ENCODE data around the gene BCOR. TPM values are rescaled to one million over a fixed set of nuclear protein-coding genes. Genes with fewer than 3 reads are reported as not detected.

BCOR gene
- total and polyA plus RNA-seq, 9 of the 15 experiments (the other 6 are each of a cell fraction or from before 2014, with no cell fraction given) = 27.5 to 113 (median 37.6) TPM

DNA sequence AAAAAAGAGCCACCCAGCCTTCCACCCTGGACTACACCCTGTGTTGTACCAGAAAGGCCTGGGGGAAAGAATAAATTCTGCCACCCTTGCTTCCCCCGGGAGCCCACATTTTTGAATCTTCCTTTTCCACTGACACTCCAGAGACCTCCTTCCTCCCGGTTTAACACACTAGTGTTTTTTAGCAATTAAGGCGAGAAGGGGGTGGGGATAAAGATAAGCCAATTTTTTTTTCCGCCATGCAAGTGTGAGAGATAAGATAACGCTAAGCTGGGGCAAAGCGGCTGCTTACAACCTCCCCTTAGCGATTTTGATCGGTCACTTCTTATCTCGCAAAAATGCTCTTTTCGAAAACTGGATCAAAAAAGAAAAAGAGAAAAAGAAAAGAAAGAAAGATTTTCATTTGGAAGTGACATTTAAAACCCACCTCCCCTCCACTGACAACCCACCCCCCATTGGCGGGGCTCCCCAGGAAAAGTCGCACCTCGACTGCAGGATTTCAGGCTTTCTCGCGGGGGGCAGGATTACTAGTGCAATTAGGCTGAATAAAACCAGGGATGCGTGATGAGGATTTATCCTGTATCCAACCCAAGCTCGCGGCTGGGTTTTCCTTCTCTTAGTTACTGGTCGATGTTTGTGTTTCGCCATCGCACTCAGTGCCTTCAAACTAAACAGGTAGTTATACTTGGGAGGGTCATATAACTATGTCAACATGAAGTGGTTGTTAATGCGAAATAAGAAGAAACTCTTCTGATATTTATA lies 6.0 kb upstream of the BCOR start (continued):
- TF ChIP-seq CCNT2 (IDR thresholded peaks at IDR 0.05; ENCODE audit: borderline replicate concordance, extremely low read depth, insufficient read length, low read depth, low read length) (peak; percentile 86), TCFL5 (CRISPR knock-in tag; conservative IDR thresholded peaks at IDR 0.05) (no peak), HDAC2 (IDR thresholded peaks at IDR 0.05) (peak; percentile 73; the same call in 1 of the 2 replicates), FOXJ2 (tag; IDR thresholded peaks at IDR 0.05) (0 out of 2 replicates have a peak, but pooled peaks have one; percentile 9), TAL1 (IDR thresholded peaks at IDR 0.05) (peak; percentile 87), FOSL1 (tag; conservative IDR thresholded peaks at IDR 0.05) (peak; percentile 43; the same call in 1 of the 2 replicates), SRSF9 (IDR thresholded peaks at IDR 0.05; ENCODE audit: borderline replicate concordance, low read depth, low read length) (no peak), NFIC (IDR thresholded peaks at IDR 0.05) (peak; percentile 60; the same call in 1 of the 2 replicates), KLF1 (tag; IDR thresholded peaks at IDR 0.05) (no peak), ARID1B (IDR thresholded peaks at IDR 0.05) (peak; percentile 95), KDM1A (IDR thresholded peaks at IDR 0.05) (peak; percentile 35 to 51; a peak in 2 of 4 replicates), L3MBTL2 (IDR thresholded peaks at IDR 0.05) (no peak), ZBED1 (IDR thresholded peaks at IDR 0.05) (0 out of 2 replicates have a peak, but pooled peaks have one; percentile 38), TAF1 (IDR thresholded peaks at IDR 0.05; ENCODE audit: control insufficient read depth, extremely low read depth, insufficient read depth, low read length, severe bottlenecking) (peak; percentile 13), CBX5 (IDR thresholded peaks at IDR 0.05; ENCODE audit: borderline replicate concordance, low read depth) (no peak), HSF4 (CRISPR knock-in tag; IDR thresholded peaks at IDR 0.05; ENCODE audit: borderline replicate concordance) (no peak), JUND (IDR thresholded peaks at IDR 0.05; ENCODE audit: borderline replicate concordance, low read depth, low read length) (peak; percentile 57; the same call in 1 of the 2 replicates), JUND (tag; IDR thresholded peaks at IDR 0.05; ENCODE audit: borderline replicate concordance, low read depth, low read length) (peak; percentile 24; the same call in 1 of the 3 replicates), SMAD4 (CRISPR knock-in tag; conservative IDR thresholded peaks at IDR 0.05) (peak; percentile 62; the same call in 1 of the 2 replicates), CSDE1 (IDR thresholded peaks at IDR 0.05) (no peak), ZNF586 (CRISPR knock-in tag; conservative IDR thresholded peaks at IDR 0.05) (no peak), ZNF121 (CRISPR knock-in tag; conservative IDR thresholded peaks at IDR 0.05) (no peak)
- TF ChIP-seq, protein P1, sequence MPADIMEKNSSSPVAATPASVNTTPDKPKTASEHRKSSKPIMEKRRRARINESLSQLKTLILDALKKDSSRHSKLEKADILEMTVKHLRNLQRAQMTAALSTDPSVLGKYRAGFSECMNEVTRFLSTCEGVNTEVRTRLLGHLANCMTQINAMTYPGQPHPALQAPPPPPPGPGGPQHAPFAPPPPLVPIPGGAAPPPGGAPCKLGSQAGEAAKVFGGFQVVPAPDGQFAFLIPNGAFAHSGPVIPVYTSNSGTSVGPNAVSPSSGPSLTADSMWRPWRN (IDR thresholded peaks at IDR 0.05; ENCODE audit: low read depth) = peak; percentile 67
- TF ChIP-seq, protein P2, sequence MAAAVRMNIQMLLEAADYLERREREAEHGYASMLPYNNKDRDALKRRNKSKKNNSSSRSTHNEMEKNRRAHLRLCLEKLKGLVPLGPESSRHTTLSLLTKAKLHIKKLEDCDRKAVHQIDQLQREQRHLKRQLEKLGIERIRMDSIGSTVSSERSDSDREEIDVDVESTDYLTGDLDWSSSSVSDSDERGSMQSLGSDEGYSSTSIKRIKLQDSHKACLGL (CRISPR knock-in tag; IDR thresholded peaks at IDR 0.05; ENCODE audit: borderline replicate concordance, poor library complexity, severe bottlenecking) = no peak
- TF ChIP-seq, protein P3, sequence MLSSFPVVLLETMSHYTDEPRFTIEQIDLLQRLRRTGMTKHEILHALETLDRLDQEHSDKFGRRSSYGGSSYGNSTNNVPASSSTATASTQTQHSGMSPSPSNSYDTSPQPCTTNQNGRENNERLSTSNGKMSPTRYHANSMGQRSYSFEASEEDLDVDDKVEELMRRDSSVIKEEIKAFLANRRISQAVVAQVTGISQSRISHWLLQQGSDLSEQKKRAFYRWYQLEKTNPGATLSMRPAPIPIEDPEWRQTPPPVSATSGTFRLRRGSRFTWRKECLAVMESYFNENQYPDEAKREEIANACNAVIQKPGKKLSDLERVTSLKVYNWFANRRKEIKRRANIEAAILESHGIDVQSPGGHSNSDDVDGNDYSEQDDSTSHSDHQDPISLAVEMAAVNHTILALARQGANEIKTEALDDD (IDR thresholded peaks at IDR 0.05) = 0 out of 2 replicates have a peak, but pooled peaks have one; percentile 24
- TF ChIP-seq, protein P4, sequence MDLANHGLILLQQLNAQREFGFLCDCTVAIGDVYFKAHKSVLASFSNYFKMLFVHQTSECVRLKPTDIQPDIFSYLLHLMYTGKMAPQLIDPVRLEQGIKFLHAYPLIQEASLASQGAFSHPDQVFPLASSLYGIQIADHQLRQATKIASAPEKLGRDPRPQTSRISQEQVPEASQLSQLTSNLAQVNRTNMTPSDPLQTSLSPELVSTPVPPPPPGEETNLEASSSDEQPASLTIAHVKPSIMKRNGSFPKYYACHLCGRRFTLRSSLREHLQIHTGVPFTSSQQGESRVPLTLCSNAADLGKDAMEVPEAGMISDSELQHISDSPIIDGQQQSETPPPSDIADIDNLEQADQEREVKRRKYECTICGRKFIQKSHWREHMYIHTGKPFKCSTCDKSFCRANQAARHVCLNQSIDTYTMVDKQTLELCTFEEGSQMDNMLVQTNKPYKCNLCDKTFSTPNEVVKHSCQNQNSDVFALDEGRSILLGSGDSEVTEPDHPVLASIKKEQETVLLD (IDR thresholded peaks at IDR 0.05) = peak; percentile 74; the same call in 1 of the 2 replicates
